NCI-H526 (cell line): Measurements from ENCODE around the gene PDCD10.

Experiments used
- DNase-seq, 2 experiments: peaks; one replicate each; lab custom pipeline; 2025; lab: John Stamatoyannopoulos, UW

Gene PDCD10

DNA sequence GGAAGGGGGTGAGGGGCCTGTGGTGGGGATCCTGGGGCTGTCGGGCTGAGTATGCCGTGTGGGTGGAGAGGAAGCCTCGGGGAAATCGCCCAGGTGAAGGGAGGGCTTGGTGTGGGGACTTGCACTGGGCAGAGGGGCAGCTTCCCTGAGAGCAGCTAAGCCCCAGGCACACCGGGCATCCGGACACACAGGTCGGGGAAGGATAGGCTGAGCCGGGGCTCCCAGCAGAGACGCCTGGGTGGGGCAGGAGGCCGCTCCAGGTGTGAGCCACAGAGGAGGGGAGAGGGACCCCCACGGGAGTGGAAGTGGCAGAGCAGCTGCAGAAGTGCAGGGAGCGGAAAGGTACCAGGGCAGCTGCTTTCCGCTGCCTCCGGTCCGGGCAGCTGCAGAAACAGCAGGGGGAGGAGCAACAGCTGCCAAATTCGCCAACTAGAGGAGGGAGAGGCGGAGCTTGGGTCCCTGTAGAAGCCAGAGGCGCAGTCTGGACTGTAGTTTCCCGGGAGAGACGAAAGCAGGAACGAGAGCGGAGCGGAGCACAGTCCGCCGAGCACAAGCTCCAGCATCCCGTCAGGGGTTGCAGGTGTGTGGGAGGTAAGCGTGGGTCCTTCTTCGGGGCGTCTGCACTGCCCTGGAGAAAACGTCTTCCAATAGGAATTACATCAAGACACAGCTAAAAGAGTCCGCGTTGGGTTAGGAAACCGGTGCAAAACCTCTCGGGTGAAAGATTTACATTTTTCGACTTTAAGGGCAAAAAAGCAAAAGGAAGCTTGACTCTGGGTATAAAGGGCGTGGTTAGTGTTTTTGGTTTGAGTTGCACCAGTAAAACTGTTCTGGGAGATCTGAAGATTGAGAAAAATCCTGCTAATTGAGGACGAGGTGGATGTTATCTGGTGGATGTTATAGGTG is 794 bp upstream of the PDCD10 start, which contains the start of gene SERPINI1:
SERPINI1 (plus strand) TSS at position 489 of the 906 bp plus-strand sequence. CDS start 53,408 bp downstream, outside the sequence.
- peak; percentile 95 to 96 for DNase-seq

DNA sequence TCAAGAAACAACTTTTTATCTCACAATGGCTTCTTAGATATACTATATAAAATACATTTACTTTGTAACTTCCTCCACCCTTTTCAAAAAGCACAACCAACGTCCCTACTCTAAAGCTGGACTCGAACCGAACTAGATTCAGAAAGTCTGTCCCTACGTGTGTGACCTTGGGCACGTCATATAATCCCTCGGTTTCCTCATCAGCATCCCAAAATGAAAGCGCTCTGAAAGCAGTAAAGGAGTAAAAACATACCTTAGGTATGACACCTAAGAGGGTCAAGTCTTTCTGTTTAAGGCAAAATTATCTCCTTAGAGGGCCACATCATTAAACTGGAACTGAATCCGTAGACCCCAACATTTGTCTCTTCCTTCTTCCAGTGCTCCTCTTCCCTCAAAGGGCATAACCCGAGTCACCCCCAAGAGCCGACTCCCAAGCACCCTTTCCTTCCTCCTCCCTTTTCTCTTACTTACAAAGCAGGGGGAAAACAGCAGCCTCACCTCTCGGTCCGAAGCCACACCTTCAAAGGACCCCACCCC is 663 bp downstream of the PDCD10 start:
- peak in 1 of 2 experiments; percentile 32 for DNase-seq

DNA sequence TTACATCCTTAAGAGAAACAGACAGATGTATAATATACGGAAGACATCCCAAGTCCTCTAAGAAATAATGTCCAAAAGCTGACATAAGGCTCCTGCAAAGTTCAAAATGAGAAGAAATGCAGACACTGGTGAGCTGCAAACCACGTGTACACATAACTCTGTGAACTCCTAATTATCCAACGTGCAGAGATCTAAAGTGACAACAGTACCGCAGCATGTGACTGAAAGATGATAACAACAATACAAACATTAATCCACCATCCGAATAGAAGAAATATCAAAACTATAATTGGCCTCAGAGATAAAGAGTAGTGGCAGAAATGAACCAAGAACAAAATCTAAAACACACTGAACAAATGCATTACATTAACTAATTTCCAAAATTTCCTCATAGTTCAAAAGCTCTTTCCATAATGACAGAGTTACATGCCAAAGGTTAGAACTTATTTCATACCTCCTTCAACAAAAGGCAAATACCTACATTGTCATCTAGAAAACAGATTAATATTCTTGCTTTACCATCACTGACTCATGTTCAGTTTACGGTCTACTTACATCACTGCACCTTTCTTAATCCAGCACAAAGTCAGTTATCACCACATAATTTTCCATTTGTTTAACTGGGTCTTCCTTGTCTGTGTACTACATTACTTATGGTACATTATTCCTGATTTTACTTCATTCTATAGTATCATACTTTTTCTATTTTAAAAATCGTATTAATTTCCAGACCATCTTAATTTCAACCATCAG is 2.2 kb downstream of the PDCD10 start:
- DNase-seq: no peak

DNA sequence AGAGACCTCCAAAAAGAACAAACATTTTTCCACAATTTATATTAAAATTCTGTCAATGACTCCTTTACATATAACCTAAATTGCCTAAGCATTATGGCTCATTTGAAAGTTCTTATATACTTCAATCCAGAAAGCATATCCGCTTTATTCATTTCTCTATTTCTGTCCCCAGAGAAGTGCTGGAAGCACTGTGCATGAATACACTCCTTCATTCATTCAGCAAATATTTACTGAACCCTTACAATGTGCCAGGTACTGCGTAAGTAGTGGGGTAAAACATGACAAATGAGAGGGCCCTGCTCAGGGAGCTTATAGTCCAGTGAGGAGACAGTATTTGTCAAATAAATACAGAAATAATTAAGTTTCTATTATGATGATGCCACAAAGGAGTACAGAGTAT is 3.3 kb downstream of the PDCD10 start:
- no peak for DNase-seq

DNA sequence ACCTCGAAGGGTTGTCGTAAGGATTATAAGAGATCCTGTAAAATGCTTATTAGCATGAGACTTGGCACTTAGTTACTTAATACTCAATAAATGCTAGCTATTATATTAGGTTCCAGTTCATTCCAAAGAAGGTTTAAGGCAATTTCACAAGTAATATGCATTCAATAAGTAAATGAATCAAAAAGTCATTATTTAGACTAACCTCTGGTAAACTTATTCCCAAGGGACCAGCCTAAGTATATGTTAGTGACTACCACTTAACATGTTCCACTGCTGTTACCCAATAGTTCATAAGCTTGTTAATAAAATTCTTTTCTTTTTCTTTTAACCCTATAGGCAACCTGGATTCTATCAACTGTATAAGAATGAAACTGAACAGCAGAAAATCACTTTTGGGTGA is 5.1 kb downstream of the PDCD10 start:
- no peak for DNase-seq

DNA sequence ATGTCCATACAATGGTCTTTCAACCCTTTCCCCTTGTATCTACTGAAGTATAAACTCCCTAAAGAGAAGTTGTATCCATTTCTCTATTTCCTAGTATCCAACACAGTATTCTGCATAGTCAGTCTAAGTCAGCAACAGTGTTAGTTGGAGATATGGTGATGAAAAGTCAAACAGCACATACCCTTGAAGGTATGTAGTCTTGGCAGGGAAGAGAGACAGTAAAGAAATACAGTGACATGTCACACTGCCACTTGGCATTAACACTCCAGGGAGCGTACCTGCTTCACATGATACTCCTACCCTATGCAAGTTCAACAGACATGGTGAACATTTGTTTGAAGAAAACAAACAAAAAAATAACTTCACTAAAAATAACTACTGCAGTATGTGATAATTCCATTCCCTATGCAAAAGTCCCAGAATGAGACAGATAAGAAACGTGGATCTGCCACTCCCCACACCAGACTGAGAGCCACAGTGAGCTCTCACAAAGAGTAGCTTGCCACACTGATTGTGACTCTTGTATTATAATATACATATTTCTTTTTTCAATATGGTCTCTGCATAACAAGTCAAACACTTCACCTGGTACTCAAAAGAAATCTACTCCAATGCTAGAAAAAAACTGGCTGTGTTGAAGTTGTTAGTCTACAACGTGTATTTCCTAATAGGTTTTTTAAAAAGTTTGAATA is 5.9 kb downstream of the PDCD10 start:
- DNase-seq: no peak

DNA sequence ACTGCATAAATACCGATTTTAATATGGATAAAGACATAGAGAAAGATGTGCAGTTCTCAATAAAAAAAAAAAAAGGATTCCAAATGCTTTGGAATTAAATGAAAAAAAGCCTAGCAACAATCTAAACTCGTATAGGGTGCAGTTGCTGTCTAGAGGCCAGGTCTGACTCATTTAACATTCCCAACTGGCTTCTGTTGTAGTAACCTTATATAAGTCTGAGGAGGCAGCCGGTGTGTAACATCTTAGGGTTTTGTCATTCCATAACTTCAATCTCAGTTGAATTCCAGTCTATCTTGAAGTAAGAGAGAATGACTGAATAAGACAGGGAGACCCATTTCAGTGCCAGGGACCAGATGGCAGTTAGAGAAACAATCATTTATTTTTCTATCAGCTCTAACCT is 6.5 kb downstream of the PDCD10 start:
- DNase-seq: no peak

DNA sequence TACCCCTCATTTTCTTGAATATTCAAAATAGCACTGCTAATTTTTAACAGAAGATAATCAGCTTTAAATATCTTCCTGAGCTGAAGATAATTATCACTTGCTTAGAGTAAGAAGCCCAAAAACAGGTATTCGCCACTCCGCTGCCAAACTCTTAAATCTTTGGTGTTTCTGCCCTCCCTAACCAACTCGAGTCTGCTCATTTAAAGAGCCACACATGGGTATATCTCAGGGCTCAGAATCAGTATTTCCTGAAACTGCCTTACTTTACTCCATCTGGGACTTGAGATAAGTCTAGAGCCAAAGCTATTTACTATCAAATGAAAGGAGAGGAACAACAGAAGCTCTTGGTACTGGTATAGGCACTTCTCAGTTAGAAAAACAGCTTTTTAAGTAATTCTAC is 10.8 kb downstream of the PDCD10 start:
- no peak for DNase-seq

DNA sequence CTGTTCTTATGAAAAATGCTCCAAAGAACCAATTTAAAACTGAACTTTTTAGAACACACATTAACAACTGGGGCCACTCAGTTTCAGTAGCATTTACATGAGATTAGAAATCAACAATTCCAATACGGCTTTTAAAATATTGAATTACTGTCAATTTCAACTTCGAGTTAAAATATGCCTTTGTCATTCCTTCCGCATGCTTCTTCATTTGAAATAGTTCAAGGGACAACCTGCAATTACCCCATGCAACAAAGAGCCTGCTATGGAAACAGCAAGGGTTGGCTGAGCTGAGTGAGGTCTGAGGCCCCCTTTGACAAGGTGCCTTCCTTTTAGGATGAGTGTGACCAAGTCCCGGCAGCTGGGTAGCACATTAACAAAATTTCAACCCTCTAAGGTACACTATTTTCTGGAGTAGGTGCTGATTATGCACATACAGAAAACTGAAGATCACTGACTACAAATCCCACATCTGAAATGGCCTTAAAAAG is 11.6 kb downstream of the PDCD10 start:
- DNase-seq: no peak

DNA sequence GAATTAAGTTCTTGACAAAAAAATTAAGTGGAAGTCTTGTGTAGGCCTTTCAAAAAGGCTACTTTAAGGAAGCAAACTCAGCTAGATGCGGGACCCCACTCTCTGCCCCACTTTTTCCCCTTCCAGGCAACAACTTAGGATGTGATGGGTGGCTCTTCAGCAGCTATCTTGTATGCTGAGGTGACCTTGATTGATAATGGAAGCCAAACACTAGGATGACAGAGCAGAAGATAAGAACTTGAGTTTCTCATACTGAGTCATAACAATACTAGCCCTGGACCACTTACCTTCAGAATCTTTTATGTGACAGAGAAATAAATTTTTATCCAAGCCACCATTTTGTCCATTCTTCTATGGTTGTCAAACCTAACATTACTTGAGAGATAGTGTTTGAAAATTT is 16.1 kb downstream of the PDCD10 start:
- DNase-seq: no peak

DNA sequence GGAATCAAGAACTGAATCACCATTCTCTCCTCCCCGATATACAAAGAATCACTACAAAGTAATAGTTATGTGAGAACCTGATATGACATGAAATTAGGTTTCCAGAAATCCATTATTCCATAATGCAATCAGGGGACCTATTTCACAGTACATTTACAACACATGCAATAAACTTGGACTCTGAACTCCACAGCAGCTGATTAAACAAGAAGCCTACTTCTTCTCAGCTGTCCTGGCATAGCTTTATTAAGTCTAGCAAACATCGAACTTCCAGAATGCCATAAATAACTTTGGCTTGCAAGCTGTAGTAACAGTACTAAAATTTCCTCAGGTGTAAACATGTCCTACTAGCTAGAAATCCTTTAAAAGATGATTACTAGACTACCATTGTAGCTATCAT is 17.8 kb downstream of the PDCD10 start:
- DNase-seq: peak in 1 of 2 experiments; percentile 21

DNA sequence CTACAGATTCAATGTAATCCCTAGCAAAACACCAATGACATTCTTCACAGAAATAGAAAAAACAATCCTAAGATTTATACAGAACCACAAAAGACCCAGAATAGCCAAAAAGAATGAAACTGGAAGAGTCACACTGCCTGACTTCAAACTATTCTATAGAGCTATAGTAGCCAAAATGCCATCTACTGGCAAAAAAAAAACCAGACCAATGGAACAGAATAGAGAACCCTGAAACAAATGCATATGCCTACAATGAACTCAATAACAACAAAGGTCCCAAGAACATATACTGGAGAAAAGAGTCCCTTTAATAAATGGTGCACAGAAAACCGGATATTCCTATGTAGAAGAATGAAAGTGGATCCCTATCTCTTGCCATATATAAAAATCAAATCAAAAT is 19.8 kb downstream of the PDCD10 start:
- no peak for DNase-seq

DNA sequence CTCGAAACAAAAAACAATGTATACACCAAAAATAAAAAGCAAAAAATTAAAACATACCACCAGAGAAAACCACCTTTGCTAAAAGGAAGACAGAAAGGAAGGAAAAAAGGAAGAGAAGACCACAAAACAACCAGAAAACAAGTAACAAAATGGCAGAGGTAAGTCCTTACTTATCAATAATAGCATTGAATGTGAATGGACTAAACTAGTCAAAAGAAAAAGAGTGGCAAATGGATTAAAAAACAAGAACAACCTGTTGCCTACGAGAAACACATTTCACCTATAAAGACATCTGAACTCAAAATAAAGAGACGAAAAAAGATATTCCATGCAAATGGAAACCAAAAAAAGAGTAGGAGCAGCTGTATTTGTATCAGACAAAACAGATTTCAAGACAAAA is 22.2 kb downstream of the PDCD10 start:
- no peak for DNase-seq

DNA sequence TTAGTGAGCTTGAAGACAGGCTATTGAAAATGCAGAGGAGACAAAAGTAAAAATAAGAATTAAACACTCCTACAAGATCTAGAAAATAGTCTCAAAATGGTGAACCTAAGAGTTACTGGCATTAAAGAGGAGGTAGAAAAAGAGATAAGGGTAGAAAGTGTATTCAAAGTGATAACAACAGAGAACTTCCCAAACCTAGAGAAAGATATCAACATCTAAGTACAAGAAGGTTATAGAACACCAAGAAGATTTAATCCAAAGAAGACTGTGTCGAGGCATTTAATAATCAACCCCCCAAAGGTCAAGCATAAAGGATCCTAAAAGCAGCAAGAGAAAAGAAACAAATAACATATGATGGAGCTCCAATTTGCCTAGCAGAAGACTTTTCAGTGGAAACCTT is 23.3 kb downstream of the PDCD10 start:
- no peak for DNase-seq

DNA sequence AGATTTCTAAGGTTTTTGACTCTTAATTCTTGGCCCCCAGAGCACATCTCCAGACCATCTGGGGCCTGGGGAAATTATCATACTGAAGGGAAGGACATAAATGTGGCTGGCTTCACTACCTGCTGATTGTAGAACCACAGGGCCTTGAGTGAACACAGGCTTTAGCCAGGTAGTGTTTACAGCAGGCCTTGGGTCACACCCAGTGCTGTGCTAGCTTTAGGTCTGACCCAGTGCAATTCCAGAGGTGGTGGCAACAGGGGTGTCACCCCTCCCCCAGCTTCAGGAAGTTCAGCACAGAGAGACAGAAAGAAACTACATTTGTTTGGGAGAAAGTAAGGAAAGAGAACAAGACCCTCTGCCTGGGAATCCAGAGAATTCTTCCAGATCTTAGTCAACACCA is 24.1 kb downstream of the PDCD10 start:
- DNase-seq: no peak

DNA sequence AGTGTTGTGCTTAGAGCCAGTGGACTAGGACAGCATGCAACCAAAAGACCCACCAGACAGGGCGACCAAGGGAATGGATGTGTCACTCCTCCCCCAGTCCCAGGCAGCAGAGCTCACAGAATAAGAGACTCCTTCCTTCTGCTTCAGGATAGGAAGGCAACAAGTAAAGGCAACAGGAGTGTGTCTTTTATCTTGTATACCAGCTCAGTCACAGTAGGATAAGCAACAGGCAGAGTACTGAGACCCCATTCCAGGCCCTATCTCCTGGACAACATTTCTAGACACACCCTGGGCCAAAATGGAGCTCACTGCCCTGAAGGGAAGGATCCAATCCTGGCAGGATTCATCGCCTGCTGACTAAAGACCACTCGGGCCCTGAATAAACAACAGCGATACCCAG is 25.0 kb downstream of the PDCD10 start:
- DNase-seq: no peak

DNA sequence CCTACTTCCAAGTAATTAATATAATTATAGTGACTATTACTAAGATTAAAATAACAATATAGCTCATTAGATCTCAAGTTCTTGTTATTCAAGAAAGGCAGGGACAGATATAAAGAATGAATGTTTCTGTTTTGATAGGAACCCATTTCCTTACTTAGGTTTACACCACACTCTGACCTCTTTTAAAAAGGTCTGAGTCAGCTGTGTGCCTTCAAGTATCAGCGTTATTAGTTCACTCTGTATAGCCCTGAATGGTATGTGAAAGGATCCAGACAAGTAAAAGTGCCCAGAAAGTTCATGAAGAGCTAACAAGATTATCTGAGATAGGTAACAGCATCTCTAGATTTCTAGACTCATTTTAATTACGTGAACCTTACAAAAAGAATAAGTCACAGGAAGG is 28.9 kb downstream of the PDCD10 start:
- no peak for DNase-seq

DNA sequence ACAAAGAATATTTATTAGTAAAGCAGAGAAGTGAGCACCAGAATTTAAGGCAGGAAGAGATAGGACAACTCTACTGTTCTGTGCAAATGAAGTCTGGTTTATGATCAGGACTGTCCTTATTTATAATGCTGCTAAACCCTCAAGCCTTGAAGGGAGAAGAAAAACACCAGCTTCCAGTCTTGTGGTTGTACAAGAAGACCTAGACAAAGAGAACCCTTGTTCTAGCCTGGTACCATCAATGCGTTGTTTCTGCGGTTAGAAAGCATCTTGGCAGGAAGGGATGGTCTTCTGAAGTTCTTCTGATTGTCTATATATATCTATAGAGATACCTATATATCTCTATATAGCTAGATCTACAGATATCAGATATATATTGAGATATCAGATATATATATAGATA is 33.8 kb downstream of the PDCD10 start:
- DNase-seq: no peak

DNA sequence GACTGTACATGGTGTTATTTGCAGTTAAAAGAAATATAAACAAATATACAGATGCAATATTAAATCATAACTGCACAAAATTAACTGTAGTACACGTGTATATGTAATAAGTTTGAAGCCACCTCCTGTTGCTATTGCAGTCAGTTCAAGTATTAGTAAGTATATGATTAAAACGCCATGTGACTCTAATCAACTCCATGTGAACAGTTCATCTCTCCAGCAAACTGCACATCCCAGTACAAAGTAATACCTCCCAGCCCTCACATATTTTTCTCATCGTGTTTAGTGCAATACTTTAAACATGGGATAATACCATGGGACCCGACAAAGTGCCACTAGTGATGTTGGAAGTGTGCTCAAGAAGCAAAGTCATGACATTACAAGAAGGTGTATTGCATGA is 34.6 kb downstream of the PDCD10 start:
- no peak for DNase-seq

DNA sequence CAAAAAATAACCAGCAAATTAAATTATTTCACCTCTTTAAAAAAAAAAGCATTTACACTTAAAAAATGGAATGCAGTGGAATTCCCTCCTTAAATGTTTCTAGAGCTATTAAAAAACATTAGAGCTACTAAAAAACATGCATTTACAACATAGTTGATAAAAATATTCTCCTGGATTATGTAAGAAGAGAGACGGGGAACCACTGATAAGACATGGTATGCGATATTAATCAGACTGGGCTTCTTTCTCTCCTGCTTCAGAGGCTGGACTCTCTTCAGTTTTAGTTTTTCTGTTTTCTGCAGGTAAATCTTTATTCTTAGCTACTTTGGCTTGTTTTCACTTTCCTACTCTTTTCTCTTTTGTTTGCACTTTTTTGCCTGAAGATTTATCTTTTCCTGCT is 40.6 kb downstream of the PDCD10 start:
- no peak for DNase-seq

DNA sequence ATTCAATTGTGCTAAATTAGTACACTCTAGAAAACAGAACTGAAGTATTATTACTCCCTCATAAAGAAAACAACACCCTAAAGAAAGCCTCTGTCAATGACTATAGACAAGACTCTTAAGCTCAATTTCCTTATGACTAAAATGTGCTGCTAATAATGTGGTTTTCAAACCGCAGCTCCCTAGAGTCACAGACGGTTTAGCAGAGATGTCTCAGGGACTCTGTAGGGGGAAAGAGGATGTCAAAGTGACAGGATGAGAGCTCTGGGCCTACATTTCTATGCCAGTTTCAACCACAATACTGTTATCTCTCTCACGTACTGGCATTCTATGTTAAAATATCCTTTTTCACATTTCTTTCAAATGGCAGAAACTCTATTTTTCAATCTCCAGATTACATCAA is 43.3 kb downstream of the PDCD10 start:
- DNase-seq: no peak

DNA sequence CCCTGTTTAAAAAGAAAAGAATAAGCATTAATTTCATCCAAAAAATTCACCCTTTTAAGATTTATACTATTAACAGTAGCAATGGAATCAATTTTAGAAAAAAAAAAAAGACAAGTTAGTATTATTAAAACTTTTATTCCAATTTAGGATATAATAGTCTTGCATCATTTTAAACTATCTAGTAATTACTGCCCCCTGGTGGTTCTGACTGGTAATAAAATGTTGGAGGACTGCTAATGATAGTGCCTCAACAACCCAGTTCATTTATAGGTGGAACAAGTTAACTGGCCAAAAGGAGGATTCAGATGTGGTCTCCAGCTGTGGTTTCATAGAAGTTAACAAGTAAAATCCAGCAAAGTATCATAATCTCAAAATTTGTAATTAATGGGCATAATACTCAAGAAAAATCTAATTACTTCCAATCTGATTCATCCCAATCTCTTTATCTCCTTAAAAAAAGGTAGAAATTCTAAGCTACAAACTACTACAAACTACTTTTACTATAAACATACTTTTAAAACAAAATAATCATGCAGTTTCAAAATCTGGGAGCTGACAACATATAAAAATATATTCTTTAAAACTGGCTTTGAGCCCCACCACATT is 50.2 kb downstream of the PDCD10 start:
- DNase-seq: peak; percentile 38 to 75
